Left ventricle myocardium inferior (tissue), 1 donor: ENCODE measurements around the gene GRB10. TPM values are rescaled to one million over a fixed set of nuclear protein-coding genes. Genes with fewer than 3 reads are reported as not detected.

Source experiments
- DNase-seq: peaks from one replicate; pipeline ENCODE4 v3.0.0-alpha.2; 2020
- H3K27ac ChIP-seq: fragments of 200-600 bp; replicated peaks from 2 replicates; pipeline ENCODE4 v1.8.0; 2021
- H3K27me3 ChIP-seq: fragments of 200-600 bp; 2 replicates; pipeline ENCODE4 v1.8.0; 2021; ENCODE audit warnings: low read depth
- H3K36me3 ChIP-seq: fragments of 200-600 bp; 2 replicates; pipeline ENCODE4 v1.8.0; 2021
- H3K4me1 ChIP-seq: fragments of 200-600 bp; 2 replicates; pipeline ENCODE4 v1.8.0; 2021
- H3K4me3 ChIP-seq: fragments of 200-600 bp; 2 replicates; pipeline ENCODE4 v1.8.0; 2021; ENCODE audit warnings: mild to moderate bottlenecking, moderate library complexity
- H3K9me3 ChIP-seq: fragments of 200-600 bp; replicated peaks from 2 replicates; pipeline ENCODE4 v1.8.0; 2021
- intact Hi-C: fragments of 100-400 bp; cut with micrococcal nuclease; formaldehyde crosslinking; loops from one replicate; pipeline ENCODE4 v1.11.0; 2022
- total RNA-seq: library from RNA; stranded (reverse); fragmentation: NEBNext Ultra II Directional; extraction: Animal tissue kit (Norgen Biotek cat#: 25700); gene quantifications from one replicate; pipeline ENCODE4 v1.2.1, GENCODE V29; 2021
- TF ChIP-seq, protein P1 (sequence below): fragments of 200-600 bp; IDR thresholded peaks from 2 replicates; pipeline ENCODE4 v1.8.0; 2021; ENCODE audit warnings: antibody characterized with exemption, mild to moderate bottlenecking, borderline replicate concordance
- donor health status: DM: no; HTN: yes; CAD: no; lungs with severe emphysema.

Gene GRB10
- total RNA-seq, 1 donor from 2014 or later = 40.6 TPM

DNA sequence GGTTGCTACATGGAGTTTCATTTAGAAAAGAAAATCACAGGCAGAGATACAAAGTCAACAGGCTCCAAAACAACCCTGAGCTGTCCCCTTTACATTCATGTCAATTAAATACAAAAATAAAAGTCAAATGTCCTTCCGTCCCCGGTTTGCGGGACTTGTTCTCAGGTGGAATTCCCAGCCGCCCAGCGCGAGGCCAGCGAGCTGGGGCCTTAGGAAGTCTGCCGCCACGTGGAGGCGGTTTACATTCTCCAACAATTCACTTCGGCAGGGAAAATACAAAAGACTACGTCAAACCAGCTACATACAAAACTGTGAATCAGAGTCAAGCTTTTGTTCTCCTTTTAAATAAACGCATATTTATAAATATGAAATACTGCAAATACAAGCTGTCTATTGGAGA is 192.2 kb downstream of the GRB10 start:
- H3K27me3 ChIP-seq = no peaks in the 10 kb centered on the region
- intact Hi-C loops = loop anchor here (10.0 kb wide), 1 partner anchor 126 kb away; no protein-coding TSS in a partner anchor
- H3K36me3 ChIP-seq = peaks cover 39% of the 10 kb centered on the region
- no peak overlapping the region for H3K4me3 ChIP-seq
- H3K27ac ChIP-seq = no peak overlapping the region
- TF ChIP-seq, protein P1, sequence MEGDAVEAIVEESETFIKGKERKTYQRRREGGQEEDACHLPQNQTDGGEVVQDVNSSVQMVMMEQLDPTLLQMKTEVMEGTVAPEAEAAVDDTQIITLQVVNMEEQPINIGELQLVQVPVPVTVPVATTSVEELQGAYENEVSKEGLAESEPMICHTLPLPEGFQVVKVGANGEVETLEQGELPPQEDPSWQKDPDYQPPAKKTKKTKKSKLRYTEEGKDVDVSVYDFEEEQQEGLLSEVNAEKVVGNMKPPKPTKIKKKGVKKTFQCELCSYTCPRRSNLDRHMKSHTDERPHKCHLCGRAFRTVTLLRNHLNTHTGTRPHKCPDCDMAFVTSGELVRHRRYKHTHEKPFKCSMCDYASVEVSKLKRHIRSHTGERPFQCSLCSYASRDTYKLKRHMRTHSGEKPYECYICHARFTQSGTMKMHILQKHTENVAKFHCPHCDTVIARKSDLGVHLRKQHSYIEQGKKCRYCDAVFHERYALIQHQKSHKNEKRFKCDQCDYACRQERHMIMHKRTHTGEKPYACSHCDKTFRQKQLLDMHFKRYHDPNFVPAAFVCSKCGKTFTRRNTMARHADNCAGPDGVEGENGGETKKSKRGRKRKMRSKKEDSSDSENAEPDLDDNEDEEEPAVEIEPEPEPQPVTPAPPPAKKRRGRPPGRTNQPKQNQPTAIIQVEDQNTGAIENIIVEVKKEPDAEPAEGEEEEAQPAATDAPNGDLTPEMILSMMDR = no peak
- H3K4me1 ChIP-seq = no peaks in the 10 kb centered on the region
- no peak for DNase-seq
- H3K9me3 ChIP-seq = no peaks in the 10 kb centered on the region

DNA sequence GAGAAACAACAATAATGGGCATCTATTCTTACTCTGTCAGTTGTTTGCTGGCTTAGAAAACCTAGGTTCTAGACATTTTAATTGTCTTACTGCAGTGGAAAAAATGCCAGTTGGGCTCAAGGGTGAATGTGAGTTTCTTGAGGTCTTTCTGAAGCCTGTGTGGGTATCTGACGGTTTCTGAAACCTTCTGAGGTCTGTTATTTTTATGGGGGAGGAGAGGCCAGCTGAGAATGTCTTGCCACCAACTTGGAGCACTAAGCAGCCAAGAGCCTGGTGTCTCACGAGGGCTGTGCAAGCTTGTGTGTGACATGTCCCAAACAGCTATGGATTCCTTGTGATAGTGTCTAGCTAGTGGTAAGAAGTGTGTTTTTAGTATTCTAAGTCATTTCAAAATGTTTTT is 193.3 kb downstream of the GRB10 start:
- no peak for DNase-seq
- TF ChIP-seq, protein P1 = no peak
- Histone ChIP-seq H3K4me1 (no peaks in the 10 kb centered on the region), H3K4me3 (no peak overlapping the region), H3K27ac (no peak overlapping the region), H3K36me3 (peaks cover 31% of the 10 kb centered on the region), H3K27me3 (no peaks in the 10 kb centered on the region), H3K9me3 (peaks cover under 1% of the 10 kb centered on the region)
- intact Hi-C loops = no loop called here

DNA sequence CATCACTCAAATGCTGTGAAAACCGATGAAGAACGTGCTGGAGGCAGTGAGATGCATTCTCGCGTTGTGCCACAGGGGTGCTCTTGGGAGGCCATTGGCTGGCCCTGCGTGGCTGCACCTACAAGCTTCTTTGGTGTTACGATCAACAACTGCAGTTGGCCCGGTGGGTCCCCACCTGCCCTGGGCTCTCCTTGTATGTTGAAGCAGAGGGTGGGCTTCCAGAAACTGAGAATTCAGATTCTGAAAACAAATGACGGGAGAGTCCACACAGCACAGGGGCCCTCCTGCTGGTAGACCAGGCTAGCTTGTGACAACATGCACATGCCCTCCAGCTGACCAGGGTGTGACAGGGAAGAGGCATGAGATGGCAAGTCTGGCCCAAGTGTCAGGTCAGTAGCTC is 193.8 kb downstream of the GRB10 start:
- intact Hi-C loops = no loop called here

DNA sequence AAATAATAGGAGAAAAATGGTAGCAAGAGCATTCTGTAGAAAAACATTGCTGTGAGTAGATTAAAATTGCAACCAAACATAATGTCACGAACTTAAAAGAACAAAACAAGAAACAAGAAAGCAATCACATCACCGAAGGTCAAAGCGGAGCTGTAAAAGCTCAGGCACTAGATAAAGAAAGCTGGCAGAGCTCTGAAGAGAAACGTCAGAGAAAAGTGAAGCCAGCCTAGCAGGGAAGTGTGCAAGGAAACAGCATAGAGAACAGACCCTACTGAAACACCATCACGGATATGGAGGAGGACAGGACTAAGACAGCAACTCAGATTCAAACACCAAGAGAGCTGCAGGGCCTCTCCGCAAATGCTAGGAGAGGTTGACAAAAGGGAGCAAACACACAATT is 195.0 kb downstream of the GRB10 start:
- Histone ChIP-seq H3K4me3 (no peak overlapping the region), H3K36me3 (peaks cover 16% of the 10 kb centered on the region), H3K27me3 (no peaks in the 10 kb centered on the region), H3K9me3 (peaks cover 17% of the 10 kb centered on the region), H3K4me1 (no peaks in the 10 kb centered on the region), H3K27ac (no peak overlapping the region)
- TF ChIP-seq, protein P1 = no peak
- no peak for DNase-seq
- intact Hi-C loops = no loop called here

More for the DNA sequence above, 193.8 kb downstream of the GRB10 start:
- H3K36me3 ChIP-seq = peaks cover 28% of the 10 kb centered on the region
- H3K4me1 ChIP-seq = no peaks in the 10 kb centered on the region
- no peak overlapping the region for H3K27ac ChIP-seq
- H3K4me3 ChIP-seq = no peak overlapping the region
- TF ChIP-seq, protein P1 = no peak
- H3K27me3 ChIP-seq = no peaks in the 10 kb centered on the region
- H3K9me3 ChIP-seq = peaks cover 5% of the 10 kb centered on the region
- DNase-seq = no peak

DNA sequence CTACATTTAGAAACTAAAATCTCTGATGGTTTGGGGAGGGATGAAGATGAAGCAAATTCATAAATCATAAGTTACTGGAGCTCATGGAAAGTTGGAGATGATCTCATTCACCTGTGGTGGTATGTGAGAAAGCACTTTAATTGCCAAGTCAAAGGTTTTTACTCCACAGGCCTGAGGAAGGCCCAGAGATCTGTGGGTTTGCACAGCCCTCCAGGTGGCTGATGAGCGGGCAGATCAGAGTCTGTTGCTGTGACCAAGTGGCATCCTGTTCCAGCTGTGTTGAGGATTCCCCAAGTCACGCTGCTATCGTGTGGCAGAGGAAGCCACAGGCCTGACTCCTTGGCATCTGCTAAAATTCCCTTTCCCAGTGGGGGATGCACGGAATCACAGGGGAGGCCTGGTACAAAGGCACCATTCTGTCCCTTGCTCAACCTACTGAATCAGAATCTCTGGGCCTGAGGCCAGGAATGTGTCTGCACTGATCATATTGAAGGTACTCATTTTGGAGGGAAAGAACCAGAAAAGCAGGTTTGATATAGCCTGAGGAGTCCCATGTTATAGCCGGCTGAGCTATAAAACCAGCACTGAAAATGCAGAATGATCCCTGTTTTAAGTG is 197.8 kb downstream of the GRB10 start:
- intact Hi-C loops = no loop called here
- Histone ChIP-seq H3K4me3 (no peak overlapping the region), H3K27me3 (no peaks in the 10 kb centered on the region), H3K27ac (no peak overlapping the region), H3K36me3 (no peaks in the 10 kb centered on the region), H3K4me1 (no peaks in the 10 kb centered on the region), H3K9me3 (peaks cover 17% of the 10 kb centered on the region)
- DNase-seq = no peak
- TF ChIP-seq, protein P1 = no peak
